Activated CD4-positive, alpha-beta T cell treated with anti-CD3 and anti-CD28 coated beads for 4 hours (primary cell): Measurements from ENCODE around the gene RCC1.
"Not testable (repeated sequence)": the region's sequence is repeated elsewhere in the genome, so short reads cannot be mapped to it uniquely, and the experiment has no call there.

Source experiments
- DNase-seq, 2 donors: peaks; one replicate each; pipeline ENCODE4 v3.0.0-alpha.2; 2020

RCC1 gene

DNA sequence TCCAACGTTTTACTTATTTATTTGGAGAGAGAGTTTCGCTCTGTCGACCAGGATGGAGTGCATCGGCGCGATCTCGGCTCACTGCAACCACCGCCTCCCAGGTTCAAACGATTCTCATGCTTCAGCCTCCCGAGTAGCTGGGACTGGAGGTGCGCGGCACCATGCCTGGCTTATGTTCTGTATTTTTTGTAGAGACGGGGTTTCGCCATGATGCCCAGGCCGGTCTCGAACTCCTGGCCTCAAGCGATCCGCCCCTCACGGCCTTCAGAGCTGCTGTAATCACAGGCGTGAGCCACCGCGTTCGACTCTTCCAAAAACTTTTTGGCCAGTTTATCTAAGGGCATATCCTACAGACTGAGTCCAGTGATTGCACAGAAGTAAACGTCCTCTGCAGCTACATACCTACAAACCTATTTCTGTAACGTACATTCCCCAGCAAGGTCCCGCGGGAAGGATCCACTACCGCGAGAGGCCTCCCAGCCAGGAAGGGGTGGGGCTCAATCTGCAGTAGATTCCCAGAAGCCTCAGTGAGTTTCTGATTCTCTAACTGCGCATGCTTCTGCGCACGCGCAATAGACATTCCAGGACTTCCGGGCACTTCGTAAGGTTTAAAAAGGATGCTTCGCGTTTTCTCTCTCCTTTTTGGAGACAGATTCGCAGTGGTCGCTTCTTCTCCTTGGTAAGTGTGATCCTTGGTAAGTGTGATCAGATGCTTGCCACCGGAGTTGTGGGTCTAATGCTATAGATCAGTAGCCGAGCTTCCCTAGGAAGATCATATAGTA lies at the start of gene RCC1:
Gene RCC1, plus strand, starts transcription at position 638 of the 782 bp plus-strand sequence. CDS start 23,824 bp downstream, outside the sequence.
- peak; percentile 93 to 95 for DNase-seq

GRCh38 chr1:28456078-28456477 lies 49.8 kb upstream of the RCC1 start:
- no peak for DNase-seq

- DNase-seq, result no peak
These were observed 48.2 kb upstream of the RCC1 start for GRCh38 chr1:28457678-28458077.

- DNase-seq, result no peak
These were observed 47.3 kb upstream of the RCC1 start for GRCh38 chr1:28458237-28459228.

- no peak for DNase-seq
These were observed 39.5 kb upstream of the RCC1 start for GRCh38 chr1:28466226-28466778.

GRCh38 chr1:28470146-28470545 lies 35.7 kb upstream of the RCC1 start:
- no peak for DNase-seq

DNA sequence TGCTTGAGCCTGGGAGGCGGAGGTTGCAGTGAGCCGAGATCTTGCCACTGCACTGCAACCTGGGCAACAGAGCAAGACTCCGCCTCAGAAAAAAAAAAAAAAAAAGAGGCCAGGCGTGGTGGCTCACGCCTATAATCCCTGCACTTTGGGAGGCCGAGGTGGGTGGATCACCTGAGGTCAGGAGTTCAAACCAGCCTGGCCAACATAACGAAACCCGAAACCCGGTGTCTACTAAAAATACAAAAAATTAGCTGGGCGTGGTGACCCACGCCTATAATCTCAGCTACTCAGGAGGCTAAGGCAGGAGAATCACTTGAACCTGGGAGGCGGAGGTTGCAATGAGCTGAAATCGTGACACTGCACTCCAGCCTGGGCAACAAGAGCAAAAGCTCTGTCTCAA lies 26.3 kb upstream of the RCC1 start:
- not testable (repeated sequence) for DNase-seq

DNA sequence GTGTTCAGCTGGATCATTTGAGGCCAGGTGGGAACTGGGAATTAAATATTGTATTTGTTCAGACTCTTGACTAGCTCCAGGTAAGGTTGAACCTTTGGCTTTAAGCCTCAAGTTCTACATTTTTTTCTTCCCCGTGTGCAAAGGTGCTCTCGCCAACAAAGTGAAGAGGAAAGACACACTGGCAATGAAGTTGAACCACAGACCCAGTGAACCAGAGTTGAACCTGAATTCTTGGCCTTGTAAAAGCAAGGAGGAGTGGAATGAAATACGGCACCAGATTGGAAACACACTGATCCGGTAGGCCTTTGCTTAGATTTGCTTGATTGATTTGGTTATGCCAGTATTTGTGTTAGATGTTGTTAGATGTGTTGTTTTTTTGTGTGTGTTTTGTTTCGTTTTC lies 25.5 kb upstream of the RCC1 start:
- DNase-seq, result no peak

DNA sequence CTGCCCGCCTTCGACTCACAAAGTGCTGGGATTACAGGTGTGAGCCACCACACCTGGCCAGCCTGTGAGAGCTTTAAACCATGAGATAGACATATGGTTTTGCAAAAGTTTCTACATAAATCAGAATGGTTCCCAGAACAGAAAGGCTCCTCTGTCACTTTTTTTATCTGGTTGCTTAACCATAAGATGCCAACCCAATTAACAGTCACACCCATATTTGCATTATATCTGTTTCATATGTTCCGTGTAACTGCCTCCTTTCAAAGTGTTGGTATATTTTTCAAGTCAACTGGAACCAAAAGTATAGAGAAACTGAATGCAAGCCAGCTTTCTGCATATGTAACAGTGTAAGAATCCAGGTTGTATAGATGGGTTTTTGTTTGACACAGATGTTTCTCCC lies 23.7 kb upstream of the RCC1 start:
- DNase-seq, result no peak

- DNase-seq, result no peak
These were observed 23.1 kb upstream of the RCC1 start for GRCh38 chr1:28482702-28483101.

- DNase-seq, result no peak
These were observed 11.1 kb upstream of the RCC1 start for GRCh38 chr1:28494737-28495136.

DNA sequence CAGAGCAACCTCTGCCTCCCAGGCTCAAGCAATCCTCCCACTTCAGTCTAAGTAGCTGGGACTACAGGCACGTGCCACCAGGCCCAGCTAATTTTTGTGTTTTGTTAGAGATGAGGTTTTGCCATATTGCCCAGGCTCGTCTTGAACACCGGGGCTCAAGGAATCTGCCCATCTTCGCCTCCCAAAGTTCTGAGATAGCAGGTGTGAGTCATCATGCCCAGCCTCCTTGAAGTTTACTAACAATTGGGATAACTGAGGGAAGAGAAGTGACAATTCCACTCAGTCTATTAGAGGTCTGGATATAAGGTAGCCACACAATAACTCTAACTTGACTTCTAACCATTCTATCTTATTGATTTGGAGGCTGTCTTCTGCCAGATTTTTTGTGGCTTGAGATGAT lies 6.3 kb upstream of the RCC1 start:
- no peak for DNase-seq

GRCh38 chr1:28501925-28502324 lies 3.9 kb upstream of the RCC1 start:
- DNase-seq, result no peak

GRCh38 chr1:28503117-28503516 lies 2.7 kb upstream of the RCC1 start:
- no peak for DNase-seq

- DNase-seq, result no peak
These were observed 1.0 kb downstream of the RCC1 start for GRCh38 chr1:28506907-28507246.

GRCh38 chr1:28507247-28507645 lies 1.4 kb downstream of the RCC1 start:
- DNase-seq, result no peak

DNA sequence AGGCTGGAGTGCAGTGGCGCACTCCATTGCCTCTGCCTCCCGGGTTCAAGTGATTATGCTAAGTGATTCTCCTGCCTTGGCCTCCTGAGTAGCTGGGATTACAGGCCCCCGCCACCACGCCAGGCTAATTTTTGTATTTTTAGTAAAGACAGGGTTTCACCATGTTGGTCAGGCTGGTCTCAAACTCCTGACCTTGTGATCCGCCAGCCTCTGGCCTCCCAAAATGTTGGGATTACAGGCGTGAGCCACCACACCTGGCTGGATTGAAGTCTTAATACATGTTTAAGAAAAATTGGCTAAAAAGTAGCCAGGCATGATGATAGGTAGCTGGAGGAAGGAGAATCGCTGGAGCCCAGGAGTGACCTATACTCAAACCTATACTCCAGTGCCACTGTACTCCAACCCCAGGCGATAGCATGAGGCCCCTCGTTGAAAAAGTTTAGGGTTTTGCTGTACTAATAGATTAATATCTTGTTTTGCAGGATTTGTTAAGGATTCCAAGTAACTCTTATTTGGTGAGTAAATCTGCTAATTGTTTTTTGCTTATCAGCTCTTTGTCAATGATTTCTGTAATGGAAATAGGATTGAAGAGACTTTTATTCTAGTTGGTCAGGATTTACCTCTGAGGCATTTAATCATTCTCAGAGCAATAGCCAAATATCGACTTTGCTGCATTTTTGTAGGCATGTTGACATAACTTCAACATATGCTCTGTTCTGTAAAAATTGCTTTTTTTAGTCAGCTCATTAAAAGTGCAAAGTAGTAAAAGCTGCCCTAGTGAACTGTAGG lies 2.0 kb downstream of the RCC1 start:
- peak in 1 of 2 donors; percentile 5 for DNase-seq

GRCh38 chr1:28508435-28508754 lies 2.6 kb downstream of the RCC1 start:
- DNase-seq, result no peak

DNA sequence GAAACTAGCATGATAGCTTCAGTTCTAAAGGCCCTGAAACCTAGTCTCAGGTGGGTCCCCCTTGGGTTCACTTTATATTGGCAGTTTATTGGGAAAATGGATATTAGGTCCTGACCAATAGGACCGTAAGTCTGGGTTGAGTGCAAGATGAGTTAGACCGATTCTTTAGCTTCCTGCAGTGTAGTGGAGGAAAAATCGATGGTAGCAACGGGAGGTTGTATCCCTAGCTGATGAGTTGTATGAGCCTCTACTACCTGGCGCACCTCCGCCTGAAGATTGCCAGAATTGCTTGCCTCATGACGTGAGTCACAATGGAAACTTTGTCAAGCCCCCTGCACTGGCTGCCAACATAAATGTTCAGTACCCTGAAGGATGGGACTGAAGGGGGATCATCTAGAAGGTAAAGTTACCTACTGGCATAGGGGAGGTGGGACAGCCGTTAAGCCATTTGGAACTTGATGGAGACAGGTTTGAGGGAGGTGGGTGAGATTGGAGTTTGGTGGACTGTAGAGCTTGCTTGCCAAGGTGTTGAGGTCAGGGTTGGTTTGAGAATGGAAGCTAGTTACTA lies 3.9 kb downstream of the RCC1 start:
- peak; percentile 46 to 53 for DNase-seq

- peak; percentile 18 to 33 for DNase-seq
These were observed 4.6 kb downstream of the RCC1 start for GRCh38 chr1:28510273-28510969.

DNA sequence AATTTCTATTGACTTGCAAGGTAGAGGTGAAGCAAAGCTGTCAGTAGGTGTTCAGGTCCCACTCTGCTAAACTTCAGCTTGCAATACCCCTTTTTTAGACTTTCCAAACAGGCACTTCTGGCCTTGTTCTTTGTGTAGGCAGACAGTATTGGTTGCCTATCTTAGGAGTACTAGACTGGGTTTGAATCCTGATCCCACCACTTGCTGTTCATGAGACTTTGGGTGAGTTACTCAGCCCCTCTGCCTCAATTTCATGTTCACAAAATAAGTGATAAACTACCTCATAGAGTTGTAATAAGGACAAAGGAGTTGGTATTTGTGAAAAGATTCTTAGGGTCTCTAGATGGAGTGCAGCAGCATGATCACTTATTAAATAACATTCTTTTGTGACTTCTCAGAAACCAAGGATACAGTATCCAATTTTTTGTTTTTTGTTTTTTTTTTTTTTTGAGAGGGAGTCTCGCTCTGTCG lies 5.2 kb downstream of the RCC1 start:
- peak in 1 of 2 donors; percentile 8 for DNase-seq
